HG02588 (cell line): ENCODE data around the gene JOSD2.
A peak's percentile ranks its signal among the peaks of the same experiment; 100 is the strongest.
"Not testable (repeated sequence)": the region's sequence is repeated elsewhere in the genome, so short reads cannot be mapped to it uniquely, and the experiment has no call there.

ENCODE experiments used
- ATAC-seq: cut with Tn5 transposase; IDR thresholded peaks from one replicate; pipeline ENCODE4 v1.9.1; 2021; ENCODE audit warnings: mild to moderate bottlenecking, moderate library complexity; ENCODE audit not compliant: unreplicated experiment

The JOSD2 gene

DNA sequence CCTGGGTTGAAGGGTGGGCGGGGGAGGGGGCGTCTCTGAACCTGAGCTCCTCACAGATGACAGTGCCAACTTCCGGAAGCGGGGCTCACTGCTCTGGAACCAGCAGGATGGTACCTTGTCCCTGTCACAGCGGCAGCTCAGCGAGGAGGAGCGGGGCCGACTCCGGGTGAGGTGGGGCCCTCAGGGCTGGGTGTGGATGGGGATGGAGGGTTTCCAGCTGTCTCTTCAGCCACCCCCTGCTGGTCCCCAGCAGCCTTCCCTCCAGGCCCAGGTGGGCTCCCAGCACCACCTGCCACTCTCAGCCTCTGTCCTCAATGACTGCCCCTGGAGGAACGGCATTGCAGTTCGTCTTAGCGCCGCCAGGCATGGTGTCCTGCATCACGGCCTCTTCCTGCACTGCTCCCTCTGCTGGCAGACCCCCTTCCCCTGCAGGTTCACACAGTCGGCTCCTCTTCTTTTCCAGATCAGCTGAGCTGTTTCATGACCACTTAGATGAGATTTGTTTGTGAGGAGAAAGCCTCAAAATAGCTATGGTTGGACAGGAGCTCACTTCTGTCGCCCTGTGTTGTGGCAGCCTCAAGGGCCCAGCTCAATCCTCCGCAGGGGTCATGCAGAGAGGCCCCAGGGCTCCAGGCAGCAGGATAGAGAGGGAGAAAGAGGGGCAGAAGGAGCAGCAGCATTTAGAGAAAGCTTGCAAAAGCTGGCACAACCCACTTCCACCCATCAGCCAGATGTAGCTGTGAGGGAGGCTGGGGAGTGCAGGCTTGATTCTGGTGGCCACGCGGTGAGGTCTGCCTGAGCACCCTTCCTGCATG is 31.9 kb downstream of the JOSD2 start:
- ATAC-seq, result no peak

DNA sequence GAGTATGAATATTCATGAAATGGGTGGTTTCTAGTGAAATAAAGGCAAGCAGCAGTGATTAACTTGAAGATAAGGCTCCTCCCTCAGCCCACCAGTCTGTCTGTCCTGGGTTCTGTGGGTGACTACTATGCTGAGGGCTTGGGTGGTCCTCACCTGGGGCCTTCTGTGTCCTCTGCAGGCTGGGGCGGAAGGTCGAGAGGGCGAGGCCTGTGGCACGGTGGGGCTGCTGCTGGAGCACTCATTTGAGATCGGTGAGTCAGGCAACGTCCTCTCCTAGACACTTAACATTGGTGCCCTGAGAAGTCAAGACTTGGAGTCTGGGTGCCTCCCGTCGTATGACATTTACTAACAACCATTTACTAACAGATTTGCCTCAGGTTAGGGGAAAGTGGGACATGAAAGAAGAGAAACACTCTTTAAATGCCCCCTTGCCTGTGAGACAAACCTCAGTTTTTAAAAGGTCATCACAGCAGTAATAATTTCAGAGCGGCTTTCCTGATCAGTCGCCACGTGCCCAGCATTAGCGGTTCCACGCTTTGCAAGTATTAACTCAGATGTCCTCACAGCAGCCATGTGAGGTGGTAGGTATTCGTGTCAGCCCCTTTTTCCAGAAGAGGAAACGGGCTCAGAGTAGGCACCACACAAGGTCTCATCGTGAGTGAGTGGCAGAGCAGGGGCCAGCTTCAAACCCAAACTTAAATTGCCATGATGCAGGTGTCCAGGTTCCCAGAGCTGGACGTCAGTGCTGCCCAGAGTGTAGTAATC is 33.1 kb downstream of the JOSD2 start:
- ATAC-seq, result no peak

DNA sequence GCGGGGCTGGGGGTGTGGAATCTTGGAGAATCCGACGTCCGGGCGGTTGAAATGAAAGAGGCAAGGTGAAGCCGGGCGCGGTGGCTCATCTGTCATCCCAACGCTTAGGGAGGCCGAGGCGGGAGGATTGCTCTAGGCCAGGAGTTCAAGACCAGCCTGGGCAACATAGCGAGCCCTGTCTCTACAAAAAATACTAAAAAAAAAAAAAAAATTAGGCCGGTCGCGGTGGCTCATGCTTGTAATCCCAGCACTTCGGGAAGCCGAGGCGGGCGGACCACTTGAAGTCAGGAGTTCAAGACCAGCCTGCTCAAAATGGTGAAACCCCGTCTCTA is 34.1 kb downstream of the JOSD2 start:
- ATAC-seq, result no peak

DNA sequence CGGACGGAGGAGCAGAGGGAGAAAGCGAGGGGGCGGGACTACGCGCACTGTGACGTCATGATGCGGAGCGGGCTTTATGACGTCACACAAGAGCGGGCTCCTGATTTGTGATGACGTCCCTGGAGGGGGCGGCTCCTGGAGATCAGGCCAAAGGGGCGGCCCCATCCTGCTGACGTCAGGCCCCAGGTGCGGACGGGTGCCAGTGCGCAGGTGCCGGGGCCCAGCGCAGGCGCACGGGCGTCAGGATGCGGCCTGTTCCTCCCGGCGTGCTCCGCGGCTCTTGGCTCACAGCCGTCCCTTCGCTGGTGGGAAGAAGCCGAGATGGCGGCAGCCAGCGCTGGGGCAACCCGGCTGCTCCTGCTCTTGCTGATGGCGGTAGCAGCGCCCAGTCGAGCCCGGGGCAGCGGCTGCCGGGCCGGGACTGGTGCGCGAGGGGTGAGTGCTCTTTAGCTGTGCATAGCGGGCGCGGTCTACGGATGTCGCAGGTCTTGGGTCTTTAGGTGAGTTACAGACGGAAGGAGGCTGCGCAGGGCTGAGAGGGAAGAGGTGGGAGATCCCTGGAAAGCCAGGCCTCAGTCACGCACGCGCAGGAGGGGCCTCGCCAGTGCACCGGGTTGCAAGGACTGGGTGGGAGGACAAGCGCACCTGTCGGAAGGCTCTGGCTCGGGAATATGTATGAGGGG is 34.6 kb downstream of the JOSD2 start, which contains the start of the genes EMC10 and GARIN5A:
Gene EMC10 (plus strand): TSS at position 284 of the 683 bp plus-strand sequence. CDS start 38 bp downstream, at position 322.
Gene GARIN5A (minus strand): TSS at position 625 of the 683 bp plus-strand sequence. CDS start 460 bp downstream, at position 165.
- ATAC-seq, result peak; percentile 80

DNA sequence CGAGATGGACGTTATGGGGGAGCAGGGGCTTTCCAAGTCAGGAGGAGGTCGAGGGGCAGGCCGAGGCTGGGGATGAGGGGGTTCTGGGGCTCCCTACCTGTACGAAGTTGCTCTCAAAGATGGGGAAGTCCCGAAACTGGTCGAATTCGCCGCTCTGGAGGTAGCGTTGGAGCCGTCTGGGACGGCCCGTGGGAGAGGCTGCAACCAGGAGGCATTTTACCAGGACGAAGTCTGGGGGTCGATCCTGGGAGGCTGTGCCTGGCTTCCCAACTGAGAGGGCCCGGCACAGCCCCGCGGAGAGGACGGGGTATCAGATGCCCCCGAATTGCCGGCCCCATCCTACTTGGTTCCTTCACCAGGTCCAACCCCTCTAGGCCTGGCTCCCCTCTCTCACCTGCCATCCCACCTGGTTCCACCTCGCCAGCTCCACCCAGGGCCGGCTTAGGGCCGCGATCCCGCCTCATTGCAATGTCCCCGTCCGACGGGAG is 35.2 kb downstream of the JOSD2 start:
- no peak for ATAC-seq

DNA sequence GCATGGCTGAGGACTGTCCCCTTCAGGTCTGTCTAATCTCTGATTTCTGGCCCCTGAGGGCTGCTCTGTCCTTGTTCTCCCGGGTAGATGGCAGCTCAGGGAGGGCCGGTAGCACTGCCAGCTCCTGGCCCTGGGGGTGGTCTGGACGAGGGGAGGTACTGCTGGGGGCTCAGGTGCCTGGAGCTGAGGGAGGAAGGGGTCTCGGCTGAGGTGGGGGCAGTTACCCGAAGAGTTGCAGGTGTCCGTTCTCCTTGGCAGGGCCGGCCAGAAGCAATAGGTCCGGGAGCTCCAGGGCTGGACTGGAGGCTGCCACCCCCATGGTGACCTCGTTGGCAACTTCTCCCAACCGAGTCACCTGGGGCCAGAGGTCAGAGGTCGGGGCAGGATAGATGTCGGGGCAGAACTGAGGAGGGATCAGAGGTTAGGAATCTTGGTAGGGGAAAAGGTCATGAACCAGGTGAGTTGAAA is 35.9 kb downstream of the JOSD2 start:
- no peak for ATAC-seq

DNA sequence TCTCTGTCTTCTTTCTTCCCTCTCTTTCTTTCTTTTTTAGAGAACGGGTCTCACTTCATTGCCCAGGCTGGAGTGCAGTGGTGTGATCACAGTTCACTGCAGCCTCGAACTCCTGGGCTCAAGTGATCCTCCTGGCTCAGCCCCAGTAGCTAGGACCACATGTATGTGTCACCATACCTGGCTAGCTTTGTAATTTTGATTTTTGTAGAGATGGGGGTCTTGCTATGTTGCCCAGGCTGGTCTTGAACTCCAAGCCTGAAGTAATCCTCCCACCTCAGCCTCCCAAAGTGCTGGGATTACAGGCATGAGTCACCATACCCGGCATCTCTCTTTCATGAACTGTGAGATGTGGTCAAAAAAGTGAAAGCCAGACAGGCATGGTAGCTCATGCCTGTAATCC is 37.7 kb downstream of the JOSD2 start:
- ATAC-seq, result not testable (repeated sequence)

DNA sequence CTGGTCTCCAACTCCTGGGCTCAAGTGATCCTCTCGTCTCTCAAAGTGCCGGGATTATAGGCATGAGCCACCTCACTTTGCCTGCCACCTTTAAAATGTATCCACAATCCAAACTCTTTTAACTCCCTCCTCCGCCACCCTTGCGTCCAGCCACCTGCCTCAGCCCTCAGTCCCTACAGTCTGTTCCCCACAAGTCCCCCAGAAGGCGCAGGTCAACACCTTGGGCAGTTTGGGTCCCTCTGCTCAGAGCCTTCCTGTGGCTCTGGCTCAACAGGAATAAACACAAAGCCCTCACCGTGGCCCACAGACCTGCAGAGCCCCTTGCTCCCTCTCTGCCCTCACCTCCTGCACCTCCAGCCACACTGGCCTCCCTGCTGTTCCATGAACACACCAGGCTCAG is 42.2 kb downstream of the JOSD2 start:
- no peak for ATAC-seq

DNA sequence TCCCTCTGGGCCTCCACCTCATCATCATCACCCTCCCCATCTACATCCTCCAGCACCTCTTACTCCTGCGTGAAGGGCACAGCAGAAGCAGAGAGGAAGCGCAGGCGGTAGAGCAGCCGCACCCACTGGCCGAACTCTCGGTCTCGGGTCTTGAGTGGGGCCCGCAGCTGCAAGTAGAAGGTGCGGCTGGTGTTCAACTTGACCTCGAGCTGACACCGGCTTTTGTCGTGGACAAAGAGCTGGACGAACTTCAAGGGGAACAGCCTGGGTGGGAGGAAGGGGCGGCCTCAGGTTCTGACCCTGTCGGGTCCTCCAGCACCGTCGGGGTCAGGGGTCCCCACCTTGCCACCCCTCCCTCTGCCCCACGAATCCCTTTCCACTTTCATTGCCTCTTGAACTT is 43.4 kb downstream of the JOSD2 start:
- no peak for ATAC-seq

DNA sequence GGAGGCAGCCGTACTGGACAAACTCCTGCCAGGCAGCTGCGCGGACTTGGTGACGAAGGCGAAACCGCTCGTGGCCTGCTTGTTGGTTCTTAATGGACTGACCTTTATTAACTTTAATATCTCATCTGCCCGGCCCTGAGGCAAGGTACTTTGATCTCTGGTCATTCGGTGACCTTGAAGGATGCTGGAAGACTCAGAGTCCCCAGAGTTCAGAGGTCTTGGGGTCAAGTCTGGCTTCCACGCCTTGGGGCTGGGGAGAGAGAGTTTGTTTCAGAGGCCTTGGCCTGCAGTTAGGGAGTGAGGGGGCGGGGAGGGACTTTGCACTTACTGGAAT is 44.3 kb downstream of the JOSD2 start:
- ATAC-seq, result no peak

DNA sequence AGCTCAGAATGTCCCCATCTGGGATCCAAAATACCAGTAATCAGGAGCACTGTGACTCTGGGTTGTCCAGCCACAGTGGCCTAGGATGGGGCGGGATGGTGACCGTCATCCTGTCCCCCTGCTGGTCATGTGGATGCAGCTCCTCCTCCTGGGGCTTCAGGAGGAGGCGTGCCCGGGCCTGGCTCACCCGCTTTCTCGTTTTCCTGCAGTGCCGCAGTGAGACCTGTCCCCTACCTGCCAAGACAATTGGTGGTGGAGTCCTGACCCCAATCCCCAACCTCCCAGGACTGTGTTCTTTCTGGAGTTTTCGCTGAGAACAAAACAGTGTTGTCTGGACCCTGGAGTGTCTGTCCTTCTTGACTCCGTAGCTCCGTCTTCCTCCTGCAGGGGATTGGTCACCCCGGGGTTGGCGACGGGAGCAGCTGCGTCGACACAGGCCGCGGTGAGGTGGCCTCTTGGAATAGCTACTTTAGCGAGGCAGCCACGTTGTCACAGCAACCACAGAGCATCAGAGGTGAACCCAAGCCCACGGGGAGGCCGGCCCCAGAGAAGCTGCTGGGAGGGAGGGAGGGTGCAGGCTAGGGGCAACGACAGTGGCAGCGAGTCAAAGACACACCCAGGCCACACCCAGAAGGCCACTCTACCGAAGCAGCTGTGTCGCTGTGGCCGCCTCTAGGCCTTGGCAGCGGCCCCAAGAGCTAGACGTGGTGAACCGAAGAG is 44.8 kb downstream of the JOSD2 start:
- ATAC-seq, result no peak

DNA sequence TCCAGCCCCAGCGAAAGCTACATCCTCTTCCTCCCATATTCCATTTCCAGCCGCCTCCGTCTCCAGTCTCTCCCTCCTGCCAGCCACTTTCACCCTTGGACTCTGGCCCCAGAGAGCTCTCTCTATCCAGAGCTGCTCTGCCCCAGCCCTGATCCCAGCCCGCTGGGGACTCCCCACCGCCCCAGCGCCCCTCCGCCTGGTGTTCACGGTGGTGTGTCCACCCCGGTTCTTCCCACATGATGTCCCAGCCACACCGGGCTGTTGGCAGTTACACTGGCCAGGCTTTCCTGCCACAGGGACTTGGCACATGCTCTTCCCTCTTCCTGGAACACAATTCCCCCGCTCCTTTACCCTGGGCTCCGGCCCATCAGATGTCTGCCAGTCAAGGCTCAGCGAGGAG is 46.0 kb downstream of the JOSD2 start:
- ATAC-seq, result no peak

DNA sequence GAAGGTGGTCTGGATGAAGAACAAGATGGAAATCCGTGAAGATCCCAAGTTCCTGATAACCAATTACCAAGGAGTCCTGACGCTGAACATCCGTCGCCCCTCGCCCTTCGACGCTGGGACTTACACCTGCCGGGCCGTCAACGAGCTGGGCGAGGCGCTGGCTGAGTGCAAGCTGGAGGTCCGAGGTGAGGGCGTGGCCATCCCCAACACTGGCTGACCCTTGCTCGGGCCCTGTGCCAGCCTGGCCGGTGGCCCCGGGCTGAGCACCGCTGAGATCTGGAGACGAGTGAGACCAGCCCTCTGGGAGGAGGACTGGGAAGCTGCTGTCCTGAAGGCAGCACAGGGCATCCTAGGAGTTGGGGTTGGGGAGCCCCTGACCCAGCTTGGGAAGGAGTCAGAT is 46.6 kb downstream of the JOSD2 start:
- ATAC-seq, result no peak

DNA sequence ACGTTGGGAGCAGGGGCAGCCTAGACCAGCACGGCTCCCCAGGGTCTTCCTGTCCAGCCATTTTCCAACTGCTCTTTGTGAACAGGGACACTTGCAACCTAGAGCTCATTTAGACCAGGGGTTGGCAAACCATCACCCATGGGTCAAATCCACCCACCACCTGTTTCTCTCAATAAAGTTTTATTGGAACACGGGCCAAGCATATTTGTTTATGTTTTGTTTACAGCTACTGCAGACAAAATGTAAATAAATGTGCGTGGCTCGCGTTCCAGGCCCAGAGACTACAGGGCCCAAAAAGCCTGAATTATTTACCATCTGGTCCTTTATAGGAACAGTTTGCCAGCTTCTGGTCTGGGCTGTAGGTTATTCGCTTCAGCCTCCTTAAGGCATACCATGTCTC is 48.0 kb downstream of the JOSD2 start:
- ATAC-seq, result no peak

DNA sequence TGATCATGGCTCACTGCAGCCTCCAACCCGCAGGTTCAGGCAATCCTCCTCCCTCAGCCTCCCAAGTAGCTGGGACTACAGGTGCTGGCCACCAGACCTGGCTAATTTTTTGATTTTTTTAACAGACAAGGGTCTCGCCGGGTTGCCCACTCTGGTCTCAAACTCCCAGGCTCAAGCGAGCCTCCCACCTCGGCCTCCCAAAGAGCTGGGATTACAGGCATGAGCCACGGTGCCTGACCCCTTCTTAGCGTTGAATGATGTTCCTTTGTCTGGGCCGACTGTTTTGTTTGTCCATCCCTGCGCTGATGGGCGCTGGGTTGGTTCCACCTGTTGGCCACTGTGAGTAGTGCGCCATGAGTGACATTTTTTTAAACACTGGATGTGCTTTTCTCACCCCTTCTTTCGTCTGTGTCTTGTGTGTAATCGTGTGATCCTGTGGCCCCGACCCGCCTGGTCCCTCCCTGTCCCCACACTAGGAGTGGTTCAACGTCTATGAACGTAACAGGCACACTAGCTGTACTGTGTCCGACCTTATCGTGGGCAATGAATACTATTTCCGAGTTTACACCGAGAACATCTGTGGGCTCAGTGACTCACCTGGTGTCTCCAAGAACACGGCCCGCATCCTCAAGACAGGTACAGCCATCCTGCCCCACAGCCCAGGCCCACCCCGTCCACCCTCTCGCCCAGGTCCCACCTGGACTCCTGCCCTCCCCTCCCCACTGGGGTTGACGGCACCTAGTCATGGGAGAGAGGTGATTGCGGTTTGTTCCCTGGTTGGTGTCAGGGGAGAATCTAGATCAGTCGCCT is 49.7 kb downstream of the JOSD2 start:
- ATAC-seq, result no peak

DNA sequence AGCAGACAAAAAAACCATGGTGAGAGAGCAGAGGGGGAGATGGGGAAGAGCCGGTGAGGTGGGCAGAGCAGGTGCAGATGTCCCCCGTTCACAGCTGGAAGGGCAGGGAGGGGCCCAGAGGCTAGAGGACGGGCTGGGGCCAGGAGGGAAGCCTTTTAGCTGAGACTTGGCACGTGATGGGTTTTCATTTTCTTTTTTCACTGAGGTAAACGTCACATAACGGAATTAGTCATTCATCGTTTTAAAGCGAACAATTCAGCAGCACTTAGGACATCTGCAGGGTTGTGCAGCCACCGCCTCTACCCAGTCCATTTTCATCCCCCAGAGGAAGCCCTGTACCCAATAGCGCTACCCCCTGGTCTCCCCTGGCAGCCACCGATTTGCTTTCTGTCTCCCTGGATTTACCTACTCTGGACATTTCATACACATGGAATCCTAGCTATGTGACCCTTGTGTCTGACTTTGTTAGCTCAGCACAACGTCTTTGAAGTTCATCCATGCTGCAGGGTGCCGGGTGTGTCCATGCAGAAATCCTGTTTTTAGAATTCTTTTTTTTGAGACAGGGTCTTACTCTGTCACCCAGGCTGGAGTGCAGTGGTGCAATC is 50.7 kb downstream of the JOSD2 start:
- no peak for ATAC-seq

DNA sequence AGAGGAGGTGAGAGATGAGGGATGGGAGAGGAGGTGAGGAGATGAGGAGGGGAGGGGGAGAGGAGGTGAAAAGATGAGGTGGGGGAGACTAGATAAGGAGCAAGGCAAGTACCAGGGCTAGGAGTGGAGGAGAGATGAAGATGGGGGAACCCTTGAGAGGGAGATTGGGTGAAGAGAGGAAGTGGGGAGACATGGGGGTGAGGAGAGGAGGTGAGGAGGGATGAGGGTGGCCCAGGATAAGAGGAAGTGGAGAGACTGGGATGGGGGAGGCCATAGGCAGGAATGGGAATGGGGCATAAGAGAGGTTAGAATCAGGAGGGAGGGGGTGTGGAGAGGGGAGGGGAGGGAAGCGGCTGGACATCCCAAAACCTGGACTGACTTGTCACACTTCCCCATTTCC is 51.4 kb downstream of the JOSD2 start:
- no peak for ATAC-seq

DNA sequence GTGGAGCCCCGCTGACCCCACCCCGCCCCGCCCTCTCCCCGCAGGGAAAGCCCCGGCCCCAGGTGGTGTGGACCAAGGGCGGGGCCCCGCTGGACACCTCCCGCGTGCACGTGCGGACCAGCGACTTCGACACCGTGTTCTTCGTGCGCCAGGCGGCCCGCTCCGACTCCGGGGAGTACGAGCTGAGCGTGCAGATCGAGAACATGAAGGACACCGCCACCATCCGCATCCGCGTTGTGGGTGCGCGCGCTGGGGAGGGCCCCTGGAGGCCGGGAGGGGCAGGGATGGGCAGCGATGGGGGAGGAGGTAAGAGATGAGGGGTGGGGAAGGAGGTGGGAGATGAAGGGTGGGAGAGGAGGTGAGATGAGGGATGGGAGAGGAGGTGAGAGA is 51.9 kb downstream of the JOSD2 start:
- ATAC-seq, result no peak

DNA sequence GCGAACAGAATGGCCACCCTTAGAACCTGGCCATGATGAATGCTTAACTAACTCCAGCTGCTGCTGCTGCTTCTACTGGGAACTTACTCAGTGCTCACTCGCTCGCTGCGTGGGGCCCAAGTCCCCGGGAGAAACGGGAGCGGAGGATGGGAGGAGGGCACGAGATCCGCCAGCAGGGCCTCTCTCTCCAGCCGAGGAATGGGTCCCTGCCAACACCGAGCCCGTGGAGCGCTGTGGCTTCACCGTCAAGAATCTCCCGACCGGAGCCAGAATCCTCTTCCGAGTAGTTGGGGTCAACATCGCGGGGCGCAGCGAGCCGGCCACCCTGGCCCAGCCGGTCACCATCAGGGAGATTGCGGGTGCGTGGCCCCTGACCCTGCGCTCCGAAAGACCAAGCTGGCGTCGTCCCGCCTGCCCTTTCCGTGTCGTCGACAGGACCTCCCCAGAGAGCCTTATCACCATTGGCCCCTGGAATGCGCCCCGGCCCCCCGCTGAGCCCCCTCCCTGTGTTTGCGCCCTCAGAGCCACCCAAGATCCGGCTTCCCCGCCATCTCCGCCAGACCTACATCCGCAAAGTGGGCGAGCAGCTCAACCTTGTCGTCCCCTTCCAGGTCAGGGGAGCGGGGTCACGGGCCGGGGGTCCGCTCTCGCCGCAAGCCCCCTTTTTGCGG is 52.5 kb downstream of the JOSD2 start:
- ATAC-seq, result no peak
